ENCODE measurements around the gene TPCN2.

TPCN2 gene

DNA sequence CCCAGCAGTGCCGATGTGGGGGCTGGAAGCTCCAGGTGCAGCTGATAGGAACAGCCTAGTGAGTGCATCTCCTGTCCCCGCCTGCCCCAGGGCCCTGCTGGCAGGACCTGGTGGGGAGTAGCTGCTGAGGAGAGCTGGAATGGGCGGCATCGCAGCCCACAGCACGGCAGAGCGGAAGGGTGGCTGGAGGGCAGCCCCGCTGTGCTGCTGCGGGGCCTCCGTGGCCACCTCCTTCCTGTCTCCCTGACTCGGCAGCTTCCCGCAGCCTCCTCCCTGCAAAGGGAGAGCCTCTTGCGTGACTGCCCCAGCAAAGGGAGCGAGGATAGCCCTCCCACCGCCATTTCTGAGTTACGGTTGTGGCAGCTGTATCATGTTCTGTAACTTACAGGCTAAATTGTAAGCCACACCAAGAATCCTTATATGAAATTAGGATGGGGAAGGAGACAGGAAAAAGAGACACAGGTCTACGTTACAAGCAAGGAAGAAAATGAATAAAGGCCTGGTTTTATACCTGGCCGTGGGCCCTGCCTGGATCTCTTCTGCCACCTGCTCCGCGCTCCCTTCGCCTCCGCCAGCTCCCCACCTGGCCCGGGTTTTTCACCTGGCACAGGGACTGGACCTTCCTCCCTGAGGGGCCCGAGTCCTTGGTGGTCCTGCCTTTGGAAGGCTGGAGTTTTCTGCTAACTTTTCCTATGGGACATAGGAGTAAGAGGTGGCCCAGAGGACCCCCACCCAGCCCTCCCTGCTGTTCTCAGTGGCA is 10.0 kb downstream of the TPCN2 start:
- DNase-seq, result no peak

DNA sequence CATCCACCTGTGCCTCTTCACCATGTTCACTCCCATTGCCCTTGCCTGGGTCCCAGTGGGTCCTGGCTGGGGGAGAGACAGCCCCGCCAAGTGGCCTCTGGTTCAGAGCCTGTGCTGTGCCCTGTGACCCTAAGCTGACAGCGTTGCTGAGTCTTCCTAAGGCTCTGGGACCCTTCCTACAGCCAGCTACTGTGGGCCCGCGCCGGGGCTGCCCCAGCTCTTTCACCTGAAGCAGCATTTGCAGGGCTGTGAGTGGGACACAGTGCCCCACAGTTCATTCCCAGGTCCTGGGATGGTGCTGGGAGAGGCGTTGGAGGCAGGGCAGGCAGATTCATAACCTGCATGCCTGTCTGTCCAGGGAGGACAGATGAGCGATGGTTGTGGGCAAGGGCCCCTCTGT is 10.7 kb downstream of the TPCN2 start:
- no peak for DNase-seq

DNA sequence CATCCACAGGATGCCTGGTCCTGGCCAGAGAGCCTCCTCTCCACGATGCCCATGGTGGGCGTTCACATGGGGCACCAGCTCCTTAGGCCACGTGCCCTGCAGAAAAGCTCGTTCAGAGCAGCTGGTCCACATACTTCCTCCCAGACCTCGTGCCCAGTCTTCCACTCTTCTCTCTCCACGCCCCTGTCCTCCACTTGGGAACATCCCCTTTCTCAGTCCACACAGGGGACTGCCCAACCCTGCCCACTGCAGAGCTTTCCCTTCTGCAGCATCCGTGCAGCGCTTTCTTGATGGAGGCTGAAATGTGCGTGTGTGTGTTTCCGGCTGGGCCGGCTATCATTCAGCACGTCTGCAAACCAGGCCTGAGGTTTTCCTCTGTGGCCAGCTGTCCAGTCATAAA is 11.3 kb downstream of the TPCN2 start:
- DNase-seq, result no peak

DNA sequence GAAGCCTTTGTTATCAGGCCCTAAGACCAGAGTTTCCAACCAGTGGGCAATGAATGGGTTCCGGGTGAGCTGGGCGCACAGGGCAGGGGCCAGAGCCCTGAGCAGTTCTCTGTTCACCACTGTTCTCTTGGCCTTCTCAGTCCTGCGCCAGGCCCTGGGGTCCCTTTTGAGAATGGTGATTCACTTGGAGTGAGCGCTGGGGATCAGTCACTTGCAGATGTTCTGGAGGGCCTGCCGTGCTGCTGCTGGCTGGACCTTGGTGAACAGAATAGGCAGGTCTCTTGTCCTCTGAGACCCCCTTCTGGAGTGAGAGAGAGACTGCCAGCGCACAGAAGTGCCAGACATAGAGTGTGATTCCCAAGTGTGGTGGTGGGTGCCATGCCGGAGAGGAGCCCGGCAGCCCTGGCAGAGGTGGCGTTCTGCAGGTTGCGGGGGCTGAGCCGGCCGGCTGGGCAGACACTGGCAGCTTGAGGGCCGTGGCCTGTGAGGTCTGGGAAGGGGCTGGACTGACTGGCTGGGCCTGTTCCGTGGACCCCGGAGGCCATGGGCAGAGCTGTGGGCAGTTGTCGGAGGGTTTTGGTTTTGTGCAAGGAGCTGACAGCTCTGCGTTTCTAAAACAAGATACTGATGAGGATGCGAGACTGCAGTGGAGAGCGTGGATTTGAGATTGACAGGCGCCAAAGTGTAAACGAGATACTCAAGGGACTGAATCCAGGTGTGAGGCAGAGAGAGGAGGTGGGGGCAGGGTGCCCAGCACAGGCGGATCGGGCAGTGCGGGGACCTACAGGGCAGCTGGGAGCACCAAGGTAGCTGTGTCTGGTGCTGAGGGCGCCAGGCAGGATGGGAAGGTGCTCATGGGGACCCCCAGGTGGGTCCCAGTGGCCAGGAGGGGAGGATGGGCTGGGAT is 12.3 kb downstream of the TPCN2 start:
- no peak for DNase-seq

DNA sequence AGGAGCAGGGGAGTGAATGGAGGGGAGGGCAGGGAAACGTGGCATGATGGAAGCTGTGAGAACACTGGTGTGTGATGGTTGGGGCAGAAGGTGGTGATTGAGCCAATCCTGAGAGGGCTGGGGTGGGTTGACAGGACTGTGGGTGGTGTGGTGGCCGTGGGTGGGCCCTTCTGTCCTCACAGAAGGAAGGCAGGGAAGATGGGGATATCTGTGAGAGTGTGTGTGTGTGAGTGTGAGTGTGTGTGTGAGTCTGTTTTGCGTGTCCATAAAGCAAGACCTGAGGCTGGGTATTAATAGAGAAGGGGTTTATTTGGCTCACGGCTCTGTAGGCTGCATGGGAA is 13.0 kb downstream of the TPCN2 start:
- DNase-seq, result no peak

DNA sequence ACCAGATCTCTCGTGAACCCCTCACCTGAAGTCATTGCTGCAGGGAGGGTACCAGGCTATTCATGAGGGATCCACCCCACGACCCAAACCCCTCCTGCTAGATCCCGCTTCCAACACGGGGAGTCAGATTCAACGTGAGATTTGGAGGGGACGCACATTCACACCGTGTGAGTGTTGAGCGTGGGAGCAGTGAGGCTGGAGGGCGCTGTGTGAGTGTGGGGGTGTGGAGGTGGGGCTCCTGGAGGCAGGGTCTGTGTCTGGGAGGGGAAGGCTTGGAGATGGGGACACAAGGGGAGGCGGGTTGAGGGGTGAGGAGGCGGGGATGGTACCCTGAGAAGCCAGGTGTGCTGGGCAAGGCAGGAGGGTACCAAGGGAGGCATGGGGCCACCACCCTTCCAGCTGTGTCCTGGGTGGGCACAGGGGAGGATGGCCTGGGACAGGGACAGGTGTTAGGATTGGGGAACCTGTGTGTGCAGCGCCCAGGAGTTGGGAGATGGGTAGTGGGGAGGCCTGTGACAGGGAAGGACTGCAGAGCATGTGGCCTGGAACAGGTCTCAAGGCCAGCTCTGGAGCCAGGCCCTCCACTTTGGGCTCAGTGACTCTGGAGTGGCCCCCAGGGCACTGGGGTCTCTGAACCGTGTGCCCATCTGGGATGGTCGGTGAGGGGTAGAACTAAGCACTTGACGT is 13.6 kb downstream of the TPCN2 start:
- DNase-seq, result no peak

DNA sequence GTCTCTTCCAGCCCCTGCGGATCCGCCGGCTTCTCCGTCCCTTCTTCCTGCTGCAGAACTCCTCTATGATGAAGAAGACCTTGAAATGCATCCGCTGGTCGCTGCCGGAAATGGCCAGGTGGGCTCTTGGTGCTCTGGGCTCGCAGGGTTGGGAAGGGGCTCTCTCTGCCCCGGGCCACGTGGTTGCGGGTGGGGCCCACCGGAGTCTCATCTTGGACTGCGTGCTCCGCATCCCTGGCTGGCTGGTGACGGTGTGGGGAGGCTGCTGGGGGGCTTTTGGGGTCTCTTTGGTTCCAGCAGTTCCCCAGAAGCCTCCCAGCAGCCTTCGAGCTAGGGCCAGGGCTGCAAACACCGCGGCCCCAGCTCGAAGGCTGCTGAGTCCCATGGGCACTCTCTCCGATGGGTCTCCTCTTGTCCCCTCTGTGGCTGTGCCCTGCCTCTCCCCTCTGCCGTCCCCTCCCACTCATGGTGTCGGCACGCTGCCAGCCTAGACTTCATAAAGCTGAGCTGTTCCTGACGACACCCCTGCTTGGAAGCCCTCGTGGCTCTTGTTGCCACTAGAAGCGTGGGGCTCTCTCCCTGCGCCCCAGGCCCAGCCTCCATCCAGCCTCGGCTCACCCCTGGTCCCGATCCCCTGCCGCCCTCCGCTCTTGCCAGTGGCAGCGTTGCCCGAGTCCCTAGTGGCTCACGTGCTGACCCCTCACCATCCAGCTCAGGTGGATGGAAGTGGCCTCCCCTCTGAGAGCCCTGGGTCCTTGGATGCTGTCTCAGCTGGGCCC is 14.3 kb downstream of the TPCN2 start:
- DNase-seq, result no peak

DNA sequence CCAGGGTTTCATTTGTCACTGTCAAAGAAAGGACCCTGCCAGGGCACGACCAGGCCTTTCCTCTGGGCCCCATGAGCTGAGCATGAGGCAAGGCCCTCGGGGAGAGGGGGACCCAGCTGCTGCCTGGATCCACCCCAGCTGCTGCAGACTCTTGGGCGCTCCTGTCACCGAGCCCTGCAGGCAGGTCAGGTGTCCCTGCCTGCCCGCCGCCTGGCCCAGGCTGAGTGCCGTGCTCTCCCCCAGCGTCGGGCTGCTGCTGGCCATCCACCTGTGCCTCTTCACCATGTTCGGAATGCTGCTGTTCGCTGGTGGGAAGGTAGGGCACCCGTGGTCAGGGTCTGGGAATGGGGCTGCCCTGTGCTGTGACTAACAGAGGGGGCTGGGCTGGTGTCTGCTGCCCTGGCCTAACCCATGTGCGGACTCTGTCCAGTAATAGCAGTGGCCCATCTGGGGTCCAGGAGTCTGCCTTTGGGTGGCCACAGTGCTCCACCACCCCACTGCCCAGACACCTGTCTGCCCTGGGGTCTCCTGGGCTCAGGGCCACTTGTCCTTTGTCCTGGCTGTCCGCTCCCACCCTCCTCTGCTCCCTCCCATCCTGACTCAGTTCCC is 15.0 kb downstream of the TPCN2 start:
- no peak for DNase-seq

DNA sequence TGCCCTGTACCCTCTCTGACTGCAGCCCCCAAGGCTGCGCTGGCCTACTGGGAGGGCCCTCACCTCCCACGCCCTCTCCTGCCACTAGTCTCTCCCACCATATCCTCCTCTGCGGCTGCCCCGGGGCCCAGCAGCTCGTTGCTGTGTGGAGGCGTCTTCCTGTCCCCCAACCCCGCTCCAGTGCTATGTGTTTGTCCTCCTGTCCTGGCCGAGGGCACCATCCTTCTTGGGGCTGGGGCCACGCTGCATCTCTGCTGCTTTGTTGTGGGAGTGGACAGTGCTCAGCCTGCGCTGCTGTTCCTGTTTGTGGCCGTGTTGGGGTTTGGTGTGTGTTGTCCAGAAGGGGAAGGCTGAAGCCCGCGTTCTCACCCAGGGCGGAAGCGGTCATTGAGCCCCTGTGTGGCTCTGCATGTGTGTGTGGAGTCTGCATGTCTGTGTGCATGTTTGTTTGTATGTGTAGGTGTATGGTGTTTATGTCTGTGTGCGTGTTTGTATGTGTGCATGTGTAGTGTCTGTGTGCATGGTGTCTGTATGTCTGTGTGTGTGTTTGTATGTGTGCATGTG is 15.7 kb downstream of the TPCN2 start:
- no peak for DNase-seq

DNA sequence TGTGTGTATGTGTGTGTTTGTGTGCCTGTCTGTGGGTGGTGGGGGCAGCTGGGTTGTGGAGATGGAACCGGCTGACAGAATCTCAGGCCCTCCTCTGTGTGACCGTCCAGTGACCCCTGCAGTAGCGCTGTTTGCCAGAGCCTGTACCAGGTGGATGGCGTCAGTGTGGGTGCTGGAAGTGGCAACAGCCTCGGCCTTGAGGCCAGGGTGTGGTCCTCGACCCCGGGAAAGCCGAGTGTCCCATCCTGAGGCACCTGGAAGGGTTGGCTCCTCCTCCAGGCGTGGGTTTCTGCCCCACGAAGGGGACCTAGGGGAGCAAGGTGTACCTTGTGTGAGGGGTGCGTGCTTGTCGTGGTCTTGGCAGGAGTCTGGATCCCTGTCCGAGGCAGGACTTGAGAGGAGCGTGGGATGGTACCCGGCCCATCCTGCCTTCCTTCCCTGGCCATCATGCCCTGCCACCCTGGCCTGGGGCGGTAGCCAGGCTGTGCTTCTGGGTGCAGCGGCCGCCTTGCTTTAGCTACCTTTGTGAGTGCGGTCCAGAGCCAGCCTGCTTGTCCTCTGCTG is 16.5 kb downstream of the TPCN2 start:
- DNase-seq, result no peak

DNA sequence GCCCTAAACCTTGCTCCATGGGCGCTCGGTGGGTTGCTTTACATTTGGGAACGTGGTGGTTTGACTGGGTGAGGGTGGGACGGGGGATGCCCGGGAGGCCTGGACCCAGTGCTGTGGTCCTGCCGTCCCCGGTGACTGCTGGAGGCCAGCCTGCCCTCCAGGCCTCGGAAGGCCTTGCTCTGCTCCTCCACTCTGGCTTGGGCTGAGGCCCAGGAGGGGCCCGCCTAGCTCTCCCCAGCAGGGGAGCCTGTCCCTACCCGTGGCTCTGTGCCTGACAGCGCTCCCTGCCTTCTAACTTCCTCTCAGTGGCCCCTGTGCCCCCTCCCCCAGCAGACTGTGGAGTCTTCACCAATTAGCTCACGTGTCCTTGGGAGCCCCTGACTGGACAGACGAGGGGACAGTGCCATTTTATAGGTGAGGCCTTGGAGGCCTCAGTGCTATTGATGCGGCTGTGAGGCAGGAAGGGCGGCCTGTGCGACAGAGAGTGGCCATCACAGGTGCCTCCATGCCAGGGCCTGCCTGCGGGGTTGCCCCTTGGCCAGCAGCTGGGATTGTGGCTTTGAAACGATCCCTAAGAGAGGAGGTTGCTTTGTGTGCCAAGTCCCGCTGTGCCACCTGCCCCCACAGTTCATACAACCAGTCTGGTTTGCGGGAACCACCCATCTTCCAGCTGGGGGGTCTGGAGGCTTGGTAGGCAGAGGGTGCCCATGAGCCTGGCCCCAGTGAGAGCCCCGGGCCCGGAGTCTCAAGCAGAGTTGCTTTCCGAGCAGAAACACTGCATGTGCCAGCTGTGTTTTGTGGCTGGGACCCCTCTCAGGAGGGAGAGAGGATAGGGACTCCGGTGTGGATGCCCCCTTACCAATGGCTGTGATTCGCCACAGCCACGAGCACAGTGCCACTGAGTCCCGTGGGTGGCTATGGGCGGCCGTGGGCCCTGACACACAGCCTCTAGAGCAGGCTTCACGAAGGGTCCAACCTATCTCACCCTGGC is 17.7 kb downstream of the TPCN2 start:
- no peak for DNase-seq

DNA sequence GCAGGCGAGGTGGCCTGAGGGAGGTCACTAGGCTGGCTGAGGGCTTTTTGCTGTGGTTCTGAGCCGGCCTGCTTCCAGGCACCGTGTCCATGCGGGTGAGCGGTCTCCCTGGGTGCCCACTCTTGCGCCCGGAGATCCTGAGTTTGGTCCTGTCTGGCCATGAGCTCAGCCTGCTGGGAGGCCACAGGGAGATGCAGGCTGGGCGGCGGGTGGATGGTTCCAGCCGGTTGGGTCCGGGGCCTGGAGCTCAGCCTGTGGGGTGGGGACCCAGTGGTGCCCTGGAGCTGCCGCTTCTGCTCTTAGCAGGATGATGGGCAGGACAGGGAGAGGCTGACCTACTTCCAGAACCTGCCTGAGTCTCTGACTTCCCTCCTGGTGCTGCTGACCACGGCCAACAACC is 18.5 kb downstream of the TPCN2 start:
- no peak for DNase-seq

DNA sequence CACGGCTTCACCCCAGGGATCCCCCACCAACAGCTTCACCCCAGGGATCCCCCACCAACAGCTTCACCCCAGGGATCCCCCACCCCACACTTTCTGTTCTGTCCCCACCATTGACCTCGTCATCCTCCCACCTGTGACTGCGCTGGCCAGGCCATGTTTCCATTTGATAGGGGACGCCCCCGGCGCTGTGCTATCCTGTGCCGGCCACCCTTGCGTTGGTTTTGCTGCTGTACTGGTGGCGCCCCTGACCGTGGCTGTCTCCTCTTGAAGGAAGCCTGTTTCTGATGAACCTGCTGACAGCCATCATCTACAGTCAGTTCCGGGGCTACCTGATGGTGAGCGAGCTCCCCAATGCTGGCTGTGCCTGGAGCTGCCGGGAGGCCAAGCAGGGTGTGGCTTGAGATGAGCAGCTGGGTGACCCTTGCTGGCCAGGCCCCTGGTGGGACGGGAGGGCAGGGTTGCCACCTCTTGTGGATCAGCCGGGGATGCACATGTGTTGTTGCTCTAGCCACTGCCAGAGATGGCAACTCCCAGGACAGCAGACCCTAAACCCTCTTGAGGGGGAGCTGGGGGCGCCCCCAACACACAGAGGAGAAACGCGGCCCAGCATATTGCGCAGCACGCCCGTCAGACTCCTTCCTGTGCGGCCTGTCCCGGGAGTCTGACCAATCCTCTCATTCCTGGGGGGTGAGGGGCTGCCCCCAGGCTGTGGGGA is 22.5 kb downstream of the TPCN2 start:
- DNase-seq, result no peak

DNA sequence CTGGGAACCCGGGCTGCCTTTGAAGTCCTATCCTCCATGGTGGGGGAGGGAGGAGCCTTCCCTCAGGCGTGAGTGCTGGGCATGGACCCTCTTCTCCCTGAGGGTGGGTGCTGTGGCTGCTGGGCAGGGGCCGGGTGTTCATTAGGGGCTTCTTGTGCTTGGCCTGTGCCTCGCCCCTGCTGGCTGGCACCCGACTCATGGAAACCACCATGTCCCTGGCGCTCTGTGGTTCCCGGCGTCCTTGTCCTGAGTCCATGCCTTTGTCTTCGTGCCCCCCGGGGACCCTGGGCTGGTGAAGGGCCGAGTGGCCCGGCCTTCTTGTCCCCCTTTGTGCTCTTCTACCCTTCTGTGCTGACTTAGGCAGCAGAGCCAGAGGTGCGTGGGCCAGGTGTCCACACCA is 23.2 kb downstream of the TPCN2 start:
- DNase-seq, result no peak

DNA sequence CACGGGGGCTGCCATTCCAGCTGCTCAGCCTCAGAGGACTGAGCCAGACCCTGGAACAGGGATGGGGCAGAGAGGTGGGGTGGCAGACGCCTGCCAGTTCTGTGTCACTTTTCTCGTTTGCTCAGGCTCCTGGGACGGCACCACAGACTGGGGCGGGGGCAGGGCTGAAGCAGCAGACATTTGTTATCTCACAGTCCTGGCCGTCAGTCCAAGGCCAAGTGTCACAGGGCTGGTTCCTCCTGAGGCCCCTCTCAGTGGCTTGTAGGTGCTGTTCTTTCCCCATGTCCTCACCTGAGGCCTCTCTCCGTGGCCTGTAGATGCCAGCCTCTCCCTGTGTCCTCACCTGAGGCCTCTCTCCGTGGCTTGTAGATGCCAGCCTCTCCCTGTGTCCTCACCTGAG is 24.7 kb downstream of the TPCN2 start:
- no peak for DNase-seq

DNA sequence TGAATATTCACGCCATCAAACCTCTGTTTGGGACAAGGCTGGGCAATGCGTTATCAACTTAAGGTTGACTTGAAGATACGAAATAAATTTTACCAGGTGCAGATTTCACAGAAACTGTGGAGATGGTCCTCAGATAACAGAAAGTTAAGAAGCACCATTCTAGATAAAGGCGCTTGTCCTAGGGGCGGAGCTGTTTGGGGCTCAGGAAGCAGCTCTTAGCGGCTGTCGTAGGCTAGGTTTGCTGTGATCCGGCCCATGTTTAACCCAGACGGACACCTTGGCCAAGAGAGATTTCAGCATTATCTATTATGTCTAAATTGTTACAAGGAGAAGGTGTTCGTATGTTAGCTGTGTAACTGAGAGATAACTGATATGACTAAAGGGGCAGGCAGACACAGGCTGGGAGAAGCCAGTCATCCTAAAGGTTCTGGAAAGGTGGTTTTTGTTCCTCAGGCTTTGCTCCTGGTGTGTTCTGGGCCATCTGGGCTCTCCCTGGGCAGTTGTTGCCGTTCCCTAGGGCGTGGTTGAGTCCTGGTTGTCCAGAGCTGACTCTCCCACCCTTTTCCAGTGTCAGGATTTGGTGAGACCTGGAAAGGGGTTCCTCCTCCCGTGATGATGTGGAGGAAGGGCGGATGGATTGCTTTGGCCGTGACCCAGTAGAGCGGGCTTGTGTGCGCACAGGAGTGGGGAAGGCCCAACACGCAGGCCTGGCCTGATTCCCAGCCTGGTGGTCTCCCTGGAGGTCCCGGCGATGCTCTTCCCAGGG is 25.8 kb downstream of the TPCN2 start:
- no peak for DNase-seq

DNA sequence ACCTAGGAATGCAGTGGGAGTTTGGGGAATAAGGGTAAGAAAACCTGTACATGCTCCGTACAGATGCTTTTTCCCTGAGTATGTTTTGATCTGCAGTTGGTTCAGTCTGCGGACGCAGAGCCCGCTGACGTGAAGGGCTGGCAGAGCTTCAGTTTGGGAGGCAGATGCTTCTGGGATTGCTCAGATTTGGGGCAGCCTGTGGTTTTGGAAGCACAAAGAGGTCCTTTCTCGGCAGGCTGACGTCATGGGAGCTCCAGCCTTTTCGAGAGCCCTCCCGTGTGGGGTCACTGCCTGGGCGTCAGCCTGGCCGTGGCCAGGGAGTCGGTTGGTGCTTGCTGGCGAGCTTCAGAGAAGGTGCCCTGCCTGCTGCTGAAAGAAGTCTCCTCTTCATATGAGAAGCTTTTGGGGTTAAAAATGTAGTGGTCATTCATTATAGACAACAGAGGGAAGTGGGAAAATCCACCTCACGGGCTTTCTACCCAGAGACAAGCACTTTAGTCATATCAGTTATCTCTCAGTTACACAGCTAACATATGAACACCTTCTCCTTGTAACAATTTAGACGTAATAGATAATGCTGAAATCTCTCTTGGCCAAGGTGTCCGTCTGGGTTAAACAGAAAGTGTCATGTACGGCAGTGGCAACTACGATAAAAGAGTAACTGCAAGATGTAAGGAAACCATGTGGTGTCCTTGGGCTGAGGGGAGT is 26.8 kb downstream of the TPCN2 start:
- peak; percentile 69 for DNase-seq

DNA sequence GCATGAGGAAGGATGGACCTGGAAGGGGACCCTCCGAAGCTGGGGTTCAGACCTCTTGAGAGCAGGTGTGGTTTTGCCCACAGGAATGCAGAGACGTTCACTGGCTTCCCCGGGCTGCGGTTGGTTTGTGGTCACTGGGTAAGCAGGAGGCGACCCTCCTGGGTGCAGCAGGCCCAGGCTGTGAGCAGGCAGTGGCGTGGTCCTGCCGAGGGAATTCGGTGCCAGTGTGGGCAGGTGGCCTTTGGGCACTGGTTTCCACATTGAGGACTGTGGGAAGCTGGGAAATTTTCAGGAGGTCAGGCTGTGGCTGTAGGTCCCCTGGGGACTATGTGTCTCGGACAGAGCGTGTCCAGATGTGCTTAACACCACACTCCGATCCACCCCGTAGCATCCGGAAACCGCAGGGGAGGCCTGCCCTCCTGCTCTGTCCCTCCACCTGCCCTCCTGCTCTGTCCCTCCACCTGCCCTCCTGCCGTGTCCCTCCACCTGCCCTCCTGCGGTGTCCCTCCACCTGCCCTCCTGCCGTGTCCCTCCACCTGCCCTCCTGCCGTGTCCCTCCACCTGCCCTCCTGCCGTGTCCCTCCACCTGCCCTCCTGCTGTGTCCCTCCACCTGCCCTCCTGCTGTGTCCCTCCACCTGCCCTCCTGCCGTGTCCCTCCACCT is 27.5 kb downstream of the TPCN2 start:
- DNase-seq, result no peak
